ENCODE data around the gene ISCA2. TPM values are rescaled to one million over a fixed set of nuclear protein-coding genes. Genes with fewer than 3 reads are reported as not detected.

ISCA2 gene
- total and polyA plus RNA-seq, 2 donors (not counting 3 experiments of a cell fraction or from before 2014, with no cell fraction given) = 22.6 to 25.7 TPM

DNA sequence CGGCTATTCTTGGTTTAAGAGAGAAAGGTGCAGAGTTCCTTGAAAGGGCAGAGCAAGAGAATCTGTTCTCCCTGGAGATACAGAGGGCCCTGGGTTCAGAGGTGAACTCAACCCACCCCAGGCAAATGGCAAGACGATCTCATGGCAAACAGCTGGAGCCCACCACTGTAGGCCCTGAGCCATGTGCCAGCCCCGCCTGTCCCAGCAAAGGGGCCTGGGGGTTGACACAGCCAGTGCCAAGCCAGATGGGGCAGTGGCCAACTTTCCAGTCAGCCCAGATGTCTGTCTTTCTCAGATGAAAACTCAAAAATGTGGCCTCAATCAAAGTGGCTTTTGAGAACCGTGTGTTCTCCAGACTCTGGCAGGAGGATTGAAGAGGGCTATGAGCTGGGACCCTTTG lies 51.8 kb downstream of the ISCA2 start:
- Histone ChIP-seq H3K27ac (ENCODE audit: insufficient read depth, low read depth, low read length) (no peak overlapping the region), H3K4me2 (ENCODE audit: insufficient read depth, low read length) (no peak overlapping the region), H4K20me1 (replicated peaks; ENCODE audit: control insufficient read depth, extremely low read depth, insufficient read depth, low read length) (no peaks in the 10 kb centered on the region), H3K79me2 (ENCODE audit: control insufficient read depth, insufficient read depth, low read length) (peaks cover 2% of the 10 kb centered on the region), H3K9me1 (replicated peaks; ENCODE audit: control insufficient read depth, extremely low read depth, insufficient read depth, low read length) (no peaks in the 10 kb centered on the region), H3K9me3 (replicated peaks; ENCODE audit: control insufficient read depth, insufficient read depth, low read length) (no peaks in the 10 kb centered on the region), H3K4me3 (replicated peaks in 1 of 3; ENCODE audit: insufficient read depth in 1 of 3, low read depth in 1 of 3, low read length in 3 of 3) (no peak overlapping the region), H2AFZ (ENCODE audit: low read depth, low read length) (no peak overlapping the region), H3K36me3 (ENCODE audit: control insufficient read depth in 2 of 2, extremely low read depth in 1 of 2, insufficient read depth in 2 of 2, low read length in 2 of 2) (peaks cover 42 to 50% of the 10 kb centered on the region in 2 experiments), H3K27me3 (ENCODE audit: control insufficient read depth in 2 of 2, insufficient read depth in 2 of 2, low read length in 2 of 2) (no peaks in the 10 kb centered on the region), H3K9ac (replicated peaks; ENCODE audit: extremely low read depth, insufficient read depth, low read length) (no peak overlapping the region), H3K4me1 (ENCODE audit: control insufficient read depth, extremely low read depth, insufficient read depth, low read length) (no peaks in the 10 kb centered on the region)
- dilution Hi-C loops (cut with MboI; ENCODE audit: extremely low pct_ligation_motif_present, low sequenced_read_pairs) = no loop called here
- intact Hi-C loops (cut with micrococcal nuclease) = no loop called here
- no TSS peak for BruUV-seq (replicated peaks)
- ChIA-PET POLR2A (no interaction called here), CTCF (interaction anchor here (1.1 to 1.3 kb wide), 3 partner anchors 20 to 64 kb away, joined by 3 to 4 read pairs (median 4); no protein-coding TSS in a partner anchor)
- TF ChIP-seq, protein P1, sequence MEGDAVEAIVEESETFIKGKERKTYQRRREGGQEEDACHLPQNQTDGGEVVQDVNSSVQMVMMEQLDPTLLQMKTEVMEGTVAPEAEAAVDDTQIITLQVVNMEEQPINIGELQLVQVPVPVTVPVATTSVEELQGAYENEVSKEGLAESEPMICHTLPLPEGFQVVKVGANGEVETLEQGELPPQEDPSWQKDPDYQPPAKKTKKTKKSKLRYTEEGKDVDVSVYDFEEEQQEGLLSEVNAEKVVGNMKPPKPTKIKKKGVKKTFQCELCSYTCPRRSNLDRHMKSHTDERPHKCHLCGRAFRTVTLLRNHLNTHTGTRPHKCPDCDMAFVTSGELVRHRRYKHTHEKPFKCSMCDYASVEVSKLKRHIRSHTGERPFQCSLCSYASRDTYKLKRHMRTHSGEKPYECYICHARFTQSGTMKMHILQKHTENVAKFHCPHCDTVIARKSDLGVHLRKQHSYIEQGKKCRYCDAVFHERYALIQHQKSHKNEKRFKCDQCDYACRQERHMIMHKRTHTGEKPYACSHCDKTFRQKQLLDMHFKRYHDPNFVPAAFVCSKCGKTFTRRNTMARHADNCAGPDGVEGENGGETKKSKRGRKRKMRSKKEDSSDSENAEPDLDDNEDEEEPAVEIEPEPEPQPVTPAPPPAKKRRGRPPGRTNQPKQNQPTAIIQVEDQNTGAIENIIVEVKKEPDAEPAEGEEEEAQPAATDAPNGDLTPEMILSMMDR (IDR thresholded peaks at IDR 0.05; ENCODE audit: extremely low read depth in 1 of 2, insufficient read depth in 1 of 2, low read depth in 1 of 2, low read length in 2 of 2) = no peak
- no peak for TF ChIP-seq POLR2AphosphoS5 (IDR thresholded peaks at IDR 0.05; ENCODE audit: insufficient read depth, low read depth, low read length)
- no peak for FAIRE-seq
- no peak for DNase-seq (ENCODE audit: low read depth, low spot score)

DNA sequence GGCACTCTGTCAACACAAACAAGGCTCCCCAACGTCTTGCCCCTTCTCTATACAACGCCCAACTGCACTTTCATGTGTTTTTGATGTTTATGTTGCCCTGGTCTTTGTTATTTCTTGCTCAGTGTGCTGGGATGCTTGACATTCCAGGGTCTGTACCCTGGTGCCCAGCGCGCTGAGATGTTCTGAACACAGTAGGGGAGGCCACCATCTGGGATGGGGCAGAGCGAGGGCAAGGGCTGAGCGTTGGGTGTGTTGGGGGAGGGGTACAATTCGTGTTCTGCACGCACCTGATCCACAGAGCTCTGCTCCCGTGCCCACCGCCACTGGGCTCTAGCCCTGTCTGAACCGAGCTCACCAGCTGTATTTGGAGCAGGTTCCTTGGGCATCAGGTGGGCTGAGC lies 52.9 kb downstream of the ISCA2 start:
- peaks cover 44 to 53% of the 10 kb centered on the region in 2 experiments for H3K36me3 ChIP-seq (ENCODE audit: control insufficient read depth in 2 of 2, extremely low read depth in 1 of 2, insufficient read depth in 2 of 2, low read length in 2 of 2)
- no peaks in the 10 kb centered on the region for H3K27me3 ChIP-seq (ENCODE audit: control insufficient read depth in 2 of 2, insufficient read depth in 2 of 2, low read length in 2 of 2)
- intact Hi-C loops (cut with micrococcal nuclease) = no loop called here
- H4K20me1 ChIP-seq (replicated peaks; ENCODE audit: control insufficient read depth, extremely low read depth, insufficient read depth, low read length) = no peaks in the 10 kb centered on the region
- H3K9me1 ChIP-seq (replicated peaks; ENCODE audit: control insufficient read depth, extremely low read depth, insufficient read depth, low read length) = no peaks in the 10 kb centered on the region
- CTCF ChIA-PET = interaction anchor here (1.2 kb wide), 1 partner anchor 35 kb away, joined by 4 read pairs; no protein-coding TSS in a partner anchor
- no peaks in the 10 kb centered on the region for H3K9me3 ChIP-seq (replicated peaks; ENCODE audit: control insufficient read depth, insufficient read depth, low read length)
- no peak overlapping the region for H3K27ac ChIP-seq (ENCODE audit: insufficient read depth, low read depth, low read length)
- no TSS peak for BruUV-seq (replicated peaks)
- H2AFZ ChIP-seq (ENCODE audit: low read depth, low read length) = no peak overlapping the region
- H3K9ac ChIP-seq (replicated peaks; ENCODE audit: extremely low read depth, insufficient read depth, low read length) = no peak overlapping the region
- FAIRE-seq (no peak), DNase-seq (ENCODE audit: low read depth, low spot score) (no peak)
- dilution Hi-C loops (cut with MboI; ENCODE audit: extremely low pct_ligation_motif_present, low sequenced_read_pairs) = no loop called here
- no peak overlapping the region for H3K4me3 ChIP-seq (replicated peaks in 1 of 3; ENCODE audit: insufficient read depth in 1 of 3, low read depth in 1 of 3, low read length in 3 of 3)
- peaks cover 2% of the 10 kb centered on the region for H3K79me2 ChIP-seq (ENCODE audit: control insufficient read depth, insufficient read depth, low read length)
- TF ChIP-seq, protein P2, sequence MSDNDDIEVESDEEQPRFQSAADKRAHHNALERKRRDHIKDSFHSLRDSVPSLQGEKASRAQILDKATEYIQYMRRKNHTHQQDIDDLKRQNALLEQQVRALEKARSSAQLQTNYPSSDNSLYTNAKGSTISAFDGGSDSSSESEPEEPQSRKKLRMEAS (IDR thresholded peaks at IDR 0.05; ENCODE audit: insufficient read depth, insufficient read length) = no peak
- no peak for TF ChIP-seq MYC (IDR thresholded peaks at IDR 0.05; ENCODE audit: low read depth, low read length)
- TF ChIP-seq FOS (IDR thresholded peaks at IDR 0.05; ENCODE audit: borderline replicate concordance, insufficient read depth, low read length) = no peak
- TF ChIP-seq POLR2A (IDR thresholded peaks at IDR 0.05; ENCODE audit: low read depth, low read length) = no peak
- TF ChIP-seq GATA2 (IDR thresholded peaks at IDR 0.05; ENCODE audit: insufficient read depth, insufficient read length, low read depth, low read length) = no peak
- TF ChIP-seq, protein P1 (IDR thresholded peaks at IDR 0.05; ENCODE audit: extremely low read depth in 1 of 2, insufficient read depth in 1 of 2, low read depth in 1 of 2, low read length in 2 of 2) = no peak
- no peak overlapping the region for H3K4me2 ChIP-seq (ENCODE audit: insufficient read depth, low read length)
- no peaks in the 10 kb centered on the region for H3K4me1 ChIP-seq (ENCODE audit: control insufficient read depth, extremely low read depth, insufficient read depth, low read length)
- POLR2A ChIA-PET = no interaction called here
